Neural cell (in vitro differentiated cells): ENCODE measurements around the gene SCN2A. TPM values are rescaled to one million over a fixed set of nuclear protein-coding genes. Genes with fewer than 3 reads are reported as not detected.

Experiments used
- H2AFZ ChIP-seq: fragments of 200-600, 300-800 bp; sonication (generic), shearing (Covaris generic); 2 replicates; pipeline ENCODE4 v1.6.0; 2014; ENCODE audit warnings: low read depth, mild to moderate bottlenecking, antibody characterized with exemption, low read length, moderate library complexity
- H3F3A ChIP-seq: fragments of 200-600 bp; shearing (Covaris generic); 2 replicates; pipeline ENCODE4 v1.6.1; 2016; ENCODE audit warnings: mild to moderate bottlenecking, moderate library complexity, mixed read lengths, antibody characterized with exemption, low read length; ENCODE audit not compliant: insufficient read depth, poor library complexity, severe bottlenecking
- H3K27ac ChIP-seq: fragments of 200-600, 300-800 bp; sonication (generic), shearing (Covaris generic); 2 replicates; pipeline ENCODE4 v1.5.1; 2014; ENCODE audit warnings: mild to moderate bottlenecking, low read length, moderate library complexity
- H3K27me3 ChIP-seq: fragments of 300-800, 200-600 bp; sonication (generic), shearing (Covaris generic); 2 replicates; pipeline ENCODE4 v1.6.0; 2014; ENCODE audit warnings: mild to moderate bottlenecking, low read depth, low read length, moderate library complexity; ENCODE audit not compliant: insufficient read depth
- H3K36me3 ChIP-seq: fragments of 300-800, 200-600 bp; sonication (generic), shearing (Covaris generic); 2 replicates; pipeline ENCODE4 v1.5.1; 2014; ENCODE audit warnings: mild to moderate bottlenecking, antibody characterized with exemption, low read length, moderate library complexity; ENCODE audit not compliant: insufficient read depth
- H3K4me2 ChIP-seq: fragments of 300-800, 200-600 bp; sonication (generic), shearing (Covaris generic); 2 replicates; pipeline ENCODE4 v1.6.0; 2014; ENCODE audit warnings: mild to moderate bottlenecking, low read length
- H3K4me3 ChIP-seq: fragments of 300-800, 200-600 bp; sonication (generic), shearing (Covaris generic); 2 replicates; pipeline ENCODE4 v1.5.1; 2014; ENCODE audit warnings: mild to moderate bottlenecking, low read length, moderate library complexity
- H3K79me2 ChIP-seq: fragments of 200-600 bp; shearing (Covaris generic); replicated peaks from 2 replicates; pipeline ENCODE4 v1.6.0; 2014; ENCODE audit warnings: mild to moderate bottlenecking, low read length, moderate library complexity; ENCODE audit not compliant: insufficient read depth
- H3K9ac ChIP-seq: fragments of 300-800, 200-600 bp; sonication (generic), shearing (Covaris generic); 2 replicates; pipeline ENCODE4 v1.6.1; 2016; ENCODE audit warnings: mild to moderate bottlenecking, low read length, mixed read lengths
- H3K9me2 ChIP-seq: fragments of 200-600 bp; shearing (Covaris generic); 2 replicates; pipeline ENCODE4 v1.6.1; 2016; ENCODE audit warnings: mild to moderate bottlenecking, low read length, mixed read lengths; ENCODE audit not compliant: insufficient read depth
- H3K9me3 ChIP-seq: fragments of 200-600, 300-800 bp; sonication (generic), shearing (Covaris generic); 2 replicates; pipeline ENCODE4 v1.6.1; 2016; ENCODE audit warnings: mild to moderate bottlenecking, mixed run types, low read length, moderate library complexity, mixed read lengths
- H4K20me1 ChIP-seq: fragments of 200-600 bp; shearing (Covaris generic); 2 replicates; pipeline ENCODE4 v1.6.1; 2016; ENCODE audit warnings: mild to moderate bottlenecking, mixed run types; ENCODE audit not compliant: insufficient read depth
- CTCF ChIP-seq: fragments of 450-650 bp; IDR thresholded peaks from 2 replicates; pipeline ENCODE4 v1.5.1; 2014; ENCODE audit warnings: antibody characterized with exemption, mild to moderate bottlenecking, moderate library complexity; ENCODE audit not compliant: poor library complexity, severe bottlenecking
- EP300 ChIP-seq: fragments of 450-650 bp; conservative IDR thresholded peaks from 2 replicates; pipeline ENCODE4 v1.6.1; 2014; ENCODE audit warnings: antibody characterized with exemption, mild to moderate bottlenecking, moderate library complexity; ENCODE audit not compliant: poor library complexity, severe bottlenecking
- EZH2 ChIP-seq: fragments of 200-600, 300-800 bp; shearing (Covaris generic), sonication (generic); IDR thresholded peaks from 2 replicates; pipeline ENCODE4 v1.6.1; 2014; ENCODE audit warnings: antibody characterized with exemption, low read length, borderline replicate concordance, mild to moderate bottlenecking; ENCODE audit not compliant: insufficient read depth, poor library complexity, severe bottlenecking
- MXI1 ChIP-seq: fragments of 450-650 bp; conservative IDR thresholded peaks from 2 replicates; pipeline ENCODE4 v1.6.1; 2014; ENCODE audit warnings: antibody characterized with exemption, mild to moderate bottlenecking; ENCODE audit not compliant: poor library complexity, severe bottlenecking
- POLR2AphosphoS5 ChIP-seq: IDR thresholded peaks from 2 replicates; pipeline ENCODE4 v1.6.1; 2012
- RAD21 ChIP-seq: fragments of 450-650 bp; conservative IDR thresholded peaks from 2 replicates; pipeline ENCODE4 v1.6.1; 2014; ENCODE audit warnings: antibody characterized with exemption, mild to moderate bottlenecking, moderate library complexity
- REST ChIP-seq: IDR thresholded peaks from 2 replicates; pipeline ENCODE4 v1.6.1; 2012; ENCODE audit warnings: borderline replicate concordance
- SMC3 ChIP-seq: fragments of 450-650 bp; conservative IDR thresholded peaks from 2 replicates; pipeline ENCODE4 v1.6.1; 2014; ENCODE audit warnings: antibody characterized with exemption, mild to moderate bottlenecking, moderate library complexity; ENCODE audit not compliant: poor library complexity
- TAF1 ChIP-seq: IDR thresholded peaks from 2 replicates; pipeline ENCODE4 v1.6.1; 2012; ENCODE audit warnings: low read depth
- polyA plus RNA-seq: library from polyadenylated mRNA; depleted of rRNA; stranded (reverse); fragments of >200 nt; gene quantifications from 2 replicates; pipeline ENCODE4 v1.2.3, GENCODE V29; 2014

Gene SCN2A
- polyA plus RNA-seq, 1 donor from 2014 or later = 57.4 TPM

GRCh38 chr2:165227571-165227970 lies 11.6 kb upstream of the SCN2A start:
- no peak overlapping the region for H3K4me3 ChIP-seq
- H3K4me2 ChIP-seq = no peak overlapping the region
- H3F3A ChIP-seq = no peaks in the 10 kb centered on the region
- H3K9ac ChIP-seq = no peak overlapping the region
- no peaks in the 10 kb centered on the region for H3K27me3 ChIP-seq
- H3K79me2 ChIP-seq = no peaks in the 10 kb centered on the region
- H3K9me3 ChIP-seq = no peaks in the 10 kb centered on the region
- H3K27ac ChIP-seq = no peak overlapping the region
- H4K20me1 ChIP-seq = no peaks in the 10 kb centered on the region
- no peak overlapping the region for H2AFZ ChIP-seq
- TF ChIP-seq RAD21 (no peak), POLR2AphosphoS5 (no peak), SMC3 (no peak), EZH2 (no peak), CTCF (no peak), MXI1 (no peak), REST (no peak), EP300 (no peak), TAF1 (no peak)
- H3K36me3 ChIP-seq = no peaks in the 10 kb centered on the region
- no peaks in the 10 kb centered on the region for H3K9me2 ChIP-seq

GRCh38 chr2:165237056-165237455 lies 2.2 kb upstream of the SCN2A start:
- TF ChIP-seq TAF1 (no peak), RAD21 (no peak), POLR2AphosphoS5 (no peak), REST (no peak), SMC3 (no peak), EP300 (no peak), MXI1 (no peak), CTCF (no peak), EZH2 (no peak)
- Histone ChIP-seq H2AFZ (no peak overlapping the region), H3K9ac (no peak overlapping the region), H3K4me2 (no peak overlapping the region), H3K79me2 (peaks cover 28% of the 10 kb centered on the region), H3K9me2 (no peaks in the 10 kb centered on the region), H3K4me3 (no peak overlapping the region), H3K27ac (no peak overlapping the region), H3K36me3 (no peaks in the 10 kb centered on the region), H3F3A (no peaks in the 10 kb centered on the region), H3K27me3 (no peaks in the 10 kb centered on the region), H3K9me3 (no peaks in the 10 kb centered on the region), H4K20me1 (no peaks in the 10 kb centered on the region)
